Fibroblast of the aortic adventitia (primary cell): ENCODE data around the gene PRMT1. TPM values are rescaled to one million over a fixed set of nuclear protein-coding genes. Genes with fewer than 3 reads are reported as not detected.

Source experiments
- DNase-seq: peaks from one replicate; pipeline ENCODE4 v3.0.0-alpha.2; 2010; ENCODE audit warnings: low read depth
- H3K4me3 ChIP-seq: 2 replicates; pipeline ENCODE4 v1.5.1; 2011; ENCODE audit warnings: low read depth, mild to moderate bottlenecking, control low read depth, low read length, moderate library complexity
- CTCF ChIP-seq: IDR thresholded peaks from 2 replicates; pipeline ENCODE4 v1.5.1; 2011; ENCODE audit warnings: mild to moderate bottlenecking, low read length, control low read depth, inconsistent platforms; ENCODE audit not compliant: insufficient read depth
- total RNA-seq: library from RNA; depleted of rRNA; stranded (reverse); fragments of >200 nt; gene quantifications from 2 replicates; pipeline ENCODE4 v1.2.3, GENCODE V29; 2012; ENCODE audit warnings: low replicate concordance

Gene PRMT1
- total RNA-seq, 1 donor: 164 TPM

- TF ChIP-seq CTCF: no peak
- DNase-seq: no peak
- no peak overlapping the region for H3K4me3 ChIP-seq
Observed at GRCh38 chr19:49684983-49685553, 8.0 kb downstream of the PRMT1 start.

- TF ChIP-seq CTCF: no peak
Observed at GRCh38 chr19:49685845-49686332, 8.8 kb downstream of the PRMT1 start.

GRCh38 chr19:49686503-49687088 is 9.5 kb downstream of the PRMT1 start:
- DNase-seq: no peak
- no peak for TF ChIP-seq CTCF
- no peak overlapping the region for H3K4me3 ChIP-seq

More at GRCh38 chr19:49685845-49686332, 8.8 kb downstream of the PRMT1 start:
- no peak overlapping the region for H3K4me3 ChIP-seq
- DNase-seq: no peak

- no peak for DNase-seq
- H3K4me3 ChIP-seq: no peak overlapping the region
- no peak for TF ChIP-seq CTCF
Observed at GRCh38 chr19:49687150-49687549, 10.1 kb downstream of the PRMT1 start.

GRCh38 chr19:49687566-49688316 is 10.7 kb downstream of the PRMT1 start:
- DNase-seq: no peak
- H3K4me3 ChIP-seq: no peak overlapping the region
- no peak for TF ChIP-seq CTCF

- no peak overlapping the region for H3K4me3 ChIP-seq
- DNase-seq: no peak
- no peak for TF ChIP-seq CTCF
Observed at GRCh38 chr19:49688531-49689132, 11.6 kb downstream of the PRMT1 start.
